Measurements from ENCODE around the gene BAIAP2L2.

- TF ChIP-seq CTCF (conservative IDR thresholded peaks at IDR 0.05 in 1 of 2, IDR thresholded peaks at IDR 0.05 in 1 of 2; ENCODE audit: low read depth in 1 of 2, low read length in 2 of 2): no peak
- TF ChIP-seq EZH2 (IDR thresholded peaks at IDR 0.05; ENCODE audit: low read length, missing control alignments): no peak
Observed at GRCh38 chr22:38071421-38072321, 38.8 kb downstream of the BAIAP2L2 start.

All from fibroblast of lung (primary cell).